HG03159 (cell line): ENCODE data around the gene PEDS1.
"Not testable (repeated sequence)": the region's sequence is repeated elsewhere in the genome, so short reads cannot be mapped to it uniquely, and the experiment has no call there.

Experiments used
- ATAC-seq: cut with Tn5 transposase; IDR thresholded peaks from one replicate; pipeline ENCODE4 v1.9.1; 2021; ENCODE audit warnings: mild to moderate bottlenecking, moderate library complexity; ENCODE audit not compliant: unreplicated experiment

PEDS1 gene

DNA sequence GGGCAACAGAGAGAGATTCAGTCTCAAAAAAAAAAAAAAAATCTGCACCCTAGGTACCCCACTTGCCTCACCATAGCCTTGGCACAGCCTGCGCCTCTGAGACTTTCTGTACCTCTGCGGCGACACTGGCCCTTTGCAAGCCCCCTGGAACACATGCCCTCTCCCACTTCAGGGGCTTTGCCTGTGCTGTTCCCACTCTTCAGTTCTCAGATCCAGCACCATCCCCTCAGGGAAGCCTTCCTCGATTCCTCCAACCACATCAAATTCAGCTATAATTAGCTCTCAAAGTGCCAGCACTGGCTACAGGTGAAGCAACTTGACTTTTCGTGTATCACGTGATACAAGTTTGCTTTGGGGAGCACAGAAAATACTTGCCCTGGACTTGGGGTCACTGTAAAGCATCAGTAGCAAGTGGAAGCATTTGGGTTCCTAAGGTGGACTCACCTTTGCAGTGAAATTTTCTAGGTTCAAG is 38.4 kb downstream of the PEDS1 start:
- ATAC-seq = no peak

DNA sequence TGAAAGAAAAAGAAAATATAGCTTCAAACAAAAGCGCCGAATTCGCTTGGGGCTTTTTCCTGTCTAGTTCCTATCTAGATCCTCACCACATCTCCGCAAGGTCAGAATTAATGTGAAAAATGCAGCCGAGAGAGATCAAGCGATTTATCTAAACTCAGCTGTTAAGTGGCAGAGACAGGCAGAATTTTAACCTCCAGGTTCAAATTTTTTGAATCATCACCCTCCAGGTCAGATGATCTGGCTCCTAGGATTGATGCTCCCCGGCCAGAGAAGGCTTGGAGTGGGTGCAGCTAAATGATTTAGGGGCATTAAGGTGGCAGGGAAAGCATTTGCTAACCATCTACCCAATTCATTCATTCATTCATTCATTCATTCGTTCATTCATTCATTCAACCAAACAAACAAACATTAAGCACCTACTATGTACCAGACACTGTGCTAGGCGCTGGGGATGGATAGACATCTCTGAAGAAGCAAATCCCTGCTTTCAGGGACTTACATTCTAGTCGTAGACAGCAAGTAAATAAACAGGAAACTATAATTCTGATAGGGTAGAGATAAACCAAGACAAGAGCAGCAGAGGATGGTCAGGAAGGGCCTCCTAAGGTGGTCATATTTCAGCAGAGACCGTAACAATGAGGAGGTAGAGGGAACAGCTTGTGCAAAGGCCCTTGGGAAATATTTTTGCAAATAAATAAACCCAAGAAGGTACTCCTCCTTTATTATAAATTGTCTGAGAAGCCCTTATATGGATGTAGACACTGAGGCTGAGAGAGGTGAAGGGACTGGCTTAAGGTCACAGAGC is 39.9 kb downstream of the PEDS1 start:
- ATAC-seq = no peak

DNA sequence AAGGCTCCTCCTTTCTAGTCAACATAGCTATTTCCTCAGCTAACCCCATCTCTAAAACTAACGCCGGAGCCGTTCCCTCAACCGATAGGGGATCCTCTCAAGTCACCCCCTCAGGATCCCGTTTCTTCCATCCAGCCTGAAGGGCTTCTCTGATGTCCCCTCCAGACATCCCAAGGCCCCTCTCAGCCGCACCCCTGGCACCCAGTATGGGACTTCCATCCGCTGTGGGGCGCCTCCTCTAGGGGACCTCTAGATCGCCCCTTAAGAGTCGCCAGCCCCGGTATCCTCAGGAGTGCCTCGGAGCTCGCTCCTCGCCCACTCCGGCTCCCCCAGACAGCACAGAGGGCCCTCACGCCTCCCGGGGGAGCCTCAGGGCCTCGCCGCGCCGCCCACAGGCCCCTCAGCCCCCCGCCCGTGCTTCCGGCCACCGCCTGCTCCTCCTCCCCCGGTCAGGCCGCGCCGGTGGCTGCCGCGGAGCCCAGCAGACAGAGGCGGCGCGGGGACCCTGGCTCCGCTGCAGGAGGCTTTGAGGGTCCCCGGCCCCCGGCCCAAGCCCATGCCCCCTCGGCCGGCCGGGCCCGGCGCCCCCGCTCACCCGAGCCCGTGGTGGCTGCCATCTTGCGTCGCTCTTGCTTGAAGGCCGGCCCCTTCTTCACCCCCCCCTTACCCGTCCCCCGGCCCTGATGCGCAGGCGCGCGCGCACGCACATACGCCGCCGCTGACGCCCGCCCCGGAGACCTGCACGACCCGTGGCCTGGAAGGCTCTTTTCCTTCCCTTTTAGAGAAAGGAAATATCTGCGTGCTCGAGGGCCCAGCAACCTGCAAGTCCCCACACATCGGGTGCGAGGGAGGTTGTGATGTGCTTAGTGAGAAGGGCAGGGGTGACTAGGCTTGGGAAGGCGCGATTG is 40.8 kb downstream of the PEDS1 start, which contains the start of gene UBE2V1:
UBE2V1 (minus strand) TSS at position 639 of the 908 bp plus-strand sequence; CDS start at position 617, 22 bp downstream.
- ATAC-seq = peak; percentile 34

DNA sequence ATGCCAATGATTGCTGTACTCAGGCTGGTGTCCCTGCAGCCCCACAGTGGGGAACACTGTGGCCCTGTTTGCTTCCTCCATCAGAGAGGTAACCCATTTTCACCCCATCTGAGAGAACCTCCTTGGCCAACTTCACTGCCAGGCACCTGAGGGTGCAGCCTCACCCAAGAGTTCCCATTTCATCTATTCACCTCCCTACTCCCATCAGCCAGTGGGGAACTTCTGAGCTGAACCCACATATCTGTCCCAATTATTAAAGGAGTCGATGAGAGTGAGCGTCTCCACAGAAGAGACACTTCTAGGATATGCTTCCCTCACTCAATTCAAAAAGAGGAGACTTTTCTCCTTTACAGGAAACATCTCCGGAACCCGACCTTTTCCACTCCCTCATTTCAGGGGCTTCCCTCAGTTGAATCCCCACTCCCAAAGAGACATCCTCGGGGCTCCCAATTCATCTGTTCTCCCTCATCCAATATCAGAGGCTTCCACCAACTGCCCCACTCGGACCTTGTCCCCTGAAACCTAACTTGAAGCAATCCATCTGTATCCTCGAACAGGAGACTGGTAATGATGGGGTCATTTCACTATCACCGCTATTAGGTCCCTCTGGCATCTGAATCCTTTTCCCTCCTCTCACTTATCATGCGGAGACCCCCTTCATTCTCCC is 41.6 kb downstream of the PEDS1 start:
- ATAC-seq = no peak

DNA sequence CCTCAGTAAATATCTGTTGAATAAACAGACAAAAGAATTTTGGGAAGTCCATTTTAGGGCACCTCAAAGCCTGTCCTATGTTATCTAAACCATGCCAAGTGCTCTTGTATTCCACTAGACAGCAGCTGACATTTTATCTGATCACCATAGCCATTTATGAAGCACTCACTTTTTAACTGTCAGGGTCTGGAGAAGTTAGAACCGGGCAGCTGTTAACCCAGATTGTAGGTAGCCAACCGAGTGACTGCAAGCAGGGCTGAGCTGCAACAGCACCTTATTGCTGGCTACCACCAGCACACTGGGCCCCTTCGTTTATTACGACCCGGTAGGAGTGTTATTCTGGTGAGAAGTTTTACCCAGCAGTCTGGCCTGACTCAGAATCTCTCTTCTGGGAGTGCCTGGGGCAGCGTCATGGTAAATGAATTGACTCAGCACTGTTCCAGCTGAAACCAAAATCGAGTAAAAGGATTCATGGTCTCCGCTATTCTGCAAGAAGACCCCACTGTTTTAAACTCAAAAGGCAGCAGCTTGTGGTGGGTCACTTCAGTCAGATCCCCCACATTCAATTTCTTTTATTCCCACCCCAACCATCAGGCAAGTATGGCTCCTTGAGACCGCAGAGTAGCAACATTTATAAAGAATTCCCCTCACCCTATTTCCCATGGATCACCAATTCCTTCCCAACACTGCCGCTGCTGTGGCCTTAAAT is 42.2 kb downstream of the PEDS1 start:
- ATAC-seq = no peak

DNA sequence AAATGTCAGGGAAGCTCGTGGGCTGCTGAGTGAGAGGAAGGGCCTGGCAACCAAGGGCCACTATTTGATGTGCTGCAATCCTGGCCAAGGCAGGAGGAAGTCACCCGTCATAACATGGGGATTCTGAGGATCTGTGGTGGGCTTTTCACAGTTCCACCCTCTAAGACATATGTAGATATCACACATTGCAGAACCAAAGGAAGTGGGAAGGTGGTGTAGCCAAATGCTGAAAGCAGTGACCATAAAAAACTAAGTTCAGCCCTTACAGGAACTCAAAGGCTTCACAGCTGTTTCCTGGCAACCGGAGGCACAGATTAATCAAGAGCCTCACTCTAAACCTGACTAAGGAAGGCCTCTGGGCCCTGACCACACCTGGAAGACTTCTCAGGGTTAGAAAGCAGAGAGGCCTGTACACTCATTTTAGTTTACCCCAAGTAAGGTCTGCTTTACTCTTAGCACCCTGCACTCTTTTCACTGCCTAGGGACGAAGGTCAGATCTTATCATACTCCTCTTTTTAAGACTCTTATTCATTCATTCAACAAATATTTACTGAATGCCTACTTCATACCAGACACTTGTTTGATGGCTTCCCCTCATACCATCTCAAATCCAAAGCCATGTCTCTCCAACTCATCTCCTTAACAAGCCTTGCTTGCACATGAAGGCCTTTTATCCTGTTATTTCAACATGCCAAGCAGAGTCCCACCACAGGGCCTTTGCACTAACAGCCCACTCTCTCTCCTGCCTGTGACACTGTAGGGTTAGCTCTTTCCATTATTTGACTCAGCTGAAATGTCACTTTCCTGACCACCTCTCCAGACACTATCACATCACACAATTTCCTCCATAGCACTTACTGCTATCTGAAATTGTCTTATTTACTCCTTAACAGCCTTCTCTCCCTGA is 43.1 kb downstream of the PEDS1 start:
- ATAC-seq = peak; percentile 48

DNA sequence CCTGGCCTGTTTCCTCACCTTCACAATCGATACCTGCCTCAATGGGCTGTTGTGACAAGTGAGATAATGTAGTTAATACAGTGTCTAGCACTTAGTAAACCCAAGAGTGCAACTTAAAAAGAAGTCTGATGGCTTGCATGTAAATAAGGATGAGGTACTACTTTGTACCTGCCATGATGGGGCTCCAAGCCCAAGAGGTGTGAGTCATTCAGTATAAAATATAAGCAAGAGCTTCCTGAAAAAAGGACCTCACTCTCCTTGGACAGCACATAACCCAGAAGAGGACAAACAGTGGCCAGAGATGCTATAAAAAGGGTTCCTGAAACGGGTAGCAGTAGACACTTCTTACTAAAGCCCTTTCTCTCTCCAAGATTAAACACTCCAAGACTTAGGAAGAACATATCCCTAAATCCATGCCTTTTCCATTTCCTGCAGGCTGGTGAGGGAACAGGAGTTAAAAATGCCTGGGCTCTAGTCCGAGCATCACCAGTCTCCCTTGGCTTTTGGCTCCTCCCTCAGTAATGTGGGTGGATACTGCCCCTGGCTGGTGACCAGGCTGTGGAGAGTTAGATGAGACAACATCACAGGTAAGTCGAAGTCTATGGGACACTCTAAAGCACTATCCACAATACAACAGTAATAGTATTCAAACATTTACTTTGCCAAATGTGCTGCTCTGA is 44.8 kb downstream of the PEDS1 start:
- no peak for ATAC-seq

DNA sequence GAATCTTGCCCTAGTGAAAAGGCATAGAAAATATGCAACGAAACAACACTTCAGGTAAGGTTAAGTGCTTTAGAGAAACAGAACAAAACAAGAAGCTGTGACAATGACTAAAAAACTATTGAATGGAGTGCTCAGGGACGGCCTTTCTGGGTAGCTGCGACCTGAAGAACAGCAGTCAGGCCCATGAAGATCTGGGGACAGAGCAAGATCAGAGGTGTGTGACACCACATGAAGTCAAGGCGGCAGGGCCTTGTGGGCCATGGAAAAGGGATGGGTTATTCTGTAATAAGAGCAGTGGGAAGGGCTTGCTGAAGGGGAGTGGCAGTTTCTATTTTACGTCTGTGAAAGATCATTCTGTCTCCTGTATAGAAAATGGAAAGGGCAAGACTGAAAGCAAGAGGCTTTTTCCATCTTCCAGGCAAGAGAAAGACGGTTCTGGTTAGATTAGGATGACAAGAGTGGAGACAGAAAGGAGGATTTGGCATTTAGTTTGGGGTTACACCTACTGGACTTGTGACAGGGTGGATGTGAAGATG is 45.7 kb downstream of the PEDS1 start:
- no peak for ATAC-seq

DNA sequence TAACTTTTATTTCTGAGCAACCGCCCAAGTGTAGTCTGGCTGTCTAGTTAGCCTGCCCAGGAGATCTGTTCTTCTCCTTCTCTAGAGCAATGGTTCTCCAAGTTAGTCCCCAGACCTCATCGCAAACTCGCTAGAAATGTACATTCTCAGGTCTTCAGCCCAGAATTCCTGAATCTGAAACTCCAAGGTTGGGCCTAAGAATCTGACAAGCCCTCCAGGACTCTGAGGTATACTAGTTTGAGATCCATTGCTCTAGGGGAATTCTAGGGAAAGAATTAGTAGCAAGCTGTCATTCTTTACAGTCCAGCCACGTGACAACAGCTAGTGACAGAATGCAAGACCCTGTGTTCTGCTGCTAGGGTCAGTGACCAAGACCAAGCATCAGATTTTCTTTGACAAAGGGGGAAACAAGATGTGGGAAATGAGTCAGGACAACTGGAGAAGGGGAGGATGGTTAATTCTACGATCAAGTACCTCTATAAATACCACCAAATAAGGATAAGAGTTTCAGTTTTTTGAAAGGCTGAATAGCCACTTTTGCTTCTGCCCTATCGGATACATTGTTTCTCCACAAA is 46.4 kb downstream of the PEDS1 start:
- ATAC-seq = no peak

DNA sequence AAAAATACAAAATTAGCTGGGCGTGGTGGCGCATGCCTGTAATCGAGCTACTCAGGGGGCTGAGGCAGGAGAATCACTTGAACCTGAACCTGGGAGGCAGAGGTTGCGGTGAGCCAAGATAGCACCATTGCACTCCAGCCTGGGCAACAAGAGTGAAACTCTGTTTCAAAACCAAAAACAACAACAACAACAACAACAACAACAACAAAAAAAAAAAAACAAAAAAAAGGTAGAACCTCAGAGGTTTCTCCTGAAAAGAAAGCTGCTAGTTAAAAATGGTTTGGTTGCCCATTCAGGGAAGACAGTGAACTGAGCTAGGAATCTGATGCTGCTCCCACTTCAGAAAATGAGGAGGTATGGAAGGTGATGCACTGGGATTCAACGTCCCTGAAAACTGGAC is 46.9 kb downstream of the PEDS1 start:
- not testable (repeated sequence) for ATAC-seq
